ENCODE measurements around the gene DKC1. TPM values are rescaled to one million over a fixed set of nuclear protein-coding genes. Genes with fewer than 3 reads are reported as not detected.

The DKC1 gene
- total RNA-seq, 3 donors from 2014 or later, result 23.2 to 41.0 (median 40.5) TPM

GRCh38 chrX:154784149-154784995, 21.7 kb downstream of the DKC1 start:
- no peak overlapping the region for H3K27ac ChIP-seq
- peaks cover 0 to 14% of the 10 kb centered on the region in 2 donors for H3K27me3 ChIP-seq
- H3K4me3 ChIP-seq, result no peak overlapping the region
- H3K4me1 ChIP-seq, result no peaks in the 10 kb centered on the region
- intact Hi-C loops (cut with DNase I; ENCODE audit: low total_unique reads), result no loop called here
- H3K36me3 ChIP-seq, result no peaks in the 10 kb centered on the region
- no peaks in the 10 kb centered on the region for H3K9me3 ChIP-seq
- DNase-seq (ENCODE audit: low spot score in 2 of 2), result no peak
- no peak for TF ChIP-seq CTCF (IDR thresholded peaks at IDR 0.05)
- TF ChIP-seq POLR2A (IDR thresholded peaks at IDR 0.05), result no peak
- no peak for TF ChIP-seq POLR2AphosphoS5 (IDR thresholded peaks at IDR 0.05)

GRCh38 chrX:154785716-154786115, 23.1 kb downstream of the DKC1 start:
- H3K4me1 ChIP-seq, result no peaks in the 10 kb centered on the region
- intact Hi-C loops (cut with DNase I; ENCODE audit: low total_unique reads), result no loop called here
- no peak for DNase-seq (ENCODE audit: low spot score in 2 of 2)
- H3K9me3 ChIP-seq, result no peaks in the 10 kb centered on the region
- H3K27me3 ChIP-seq, result peaks cover 0 to 14% of the 10 kb centered on the region in 2 donors
- TF ChIP-seq POLR2A (IDR thresholded peaks at IDR 0.05), result no peak
- no peak for TF ChIP-seq POLR2AphosphoS5 (IDR thresholded peaks at IDR 0.05)
- no peak for TF ChIP-seq CTCF (IDR thresholded peaks at IDR 0.05)
- no peak overlapping the region for H3K4me3 ChIP-seq
- H3K27ac ChIP-seq, result no peak overlapping the region
- H3K36me3 ChIP-seq, result no peaks in the 10 kb centered on the region

GRCh38 chrX:154791467-154791866, 28.8 kb downstream of the DKC1 start:
- Histone ChIP-seq H3K27ac (no peak overlapping the region), H3K9me3 (no peaks in the 10 kb centered on the region), H3K4me3 (no peak overlapping the region), H3K27me3 (peaks cover 0 to 7% of the 10 kb centered on the region in 2 donors), H3K4me1 (no peaks in the 10 kb centered on the region), H3K36me3 (no peaks in the 10 kb centered on the region)
- DNase-seq (ENCODE audit: low spot score in 2 of 2), result no peak
- no peak for TF ChIP-seq CTCF (IDR thresholded peaks at IDR 0.05)
- no peak for TF ChIP-seq POLR2A (IDR thresholded peaks at IDR 0.05)
- TF ChIP-seq POLR2AphosphoS5 (IDR thresholded peaks at IDR 0.05), result no peak
- intact Hi-C loops (cut with DNase I; ENCODE audit: low total_unique reads), result no loop called here

GRCh38 chrX:154791939-154792338, 29.3 kb downstream of the DKC1 start:
- Histone ChIP-seq H3K4me1 (no peaks in the 10 kb centered on the region), H3K4me3 (no peak overlapping the region), H3K9me3 (no peaks in the 10 kb centered on the region), H3K27ac (no peak overlapping the region), H3K36me3 (no peaks in the 10 kb centered on the region), H3K27me3 (peaks cover 0 to 7% of the 10 kb centered on the region in 2 donors)
- TF ChIP-seq POLR2AphosphoS5 (IDR thresholded peaks at IDR 0.05), result no peak
- TF ChIP-seq POLR2A (IDR thresholded peaks at IDR 0.05), result no peak
- no peak for TF ChIP-seq CTCF (IDR thresholded peaks at IDR 0.05)
- no peak for DNase-seq (ENCODE audit: low spot score in 2 of 2)
- intact Hi-C loops (cut with DNase I; ENCODE audit: low total_unique reads), result no loop called here

- no peaks in the 10 kb centered on the region for H3K9me3 ChIP-seq
- intact Hi-C loops (cut with DNase I; ENCODE audit: low total_unique reads), result no loop called here
- peaks cover 0 to 3% of the 10 kb centered on the region in 2 donors for H3K27me3 ChIP-seq
- no peaks in the 10 kb centered on the region for H3K36me3 ChIP-seq
- no peak overlapping the region for H3K27ac ChIP-seq
- TF ChIP-seq CTCF (IDR thresholded peaks at IDR 0.05) (no peak), POLR2A (IDR thresholded peaks at IDR 0.05) (no peak), POLR2AphosphoS5 (IDR thresholded peaks at IDR 0.05) (no peak)
- no peaks in the 10 kb centered on the region for H3K4me1 ChIP-seq
- no peak for DNase-seq (ENCODE audit: low spot score in 2 of 2)
- H3K4me3 ChIP-seq, result no peak overlapping the region
Measured at GRCh38 chrX:154793084-154793795, 30.6 kb downstream of the DKC1 start.

Data from breast epithelium (tissue), 4 donors.